K562 (cell line): ENCODE measurements around the gene HTR3E. TPM values are rescaled to one million over a fixed set of nuclear protein-coding genes. Genes with fewer than 3 reads are reported as not detected.
A peak's percentile ranks its signal among the peaks of the same experiment; 100 is the strongest.

Experiments
- CGGBP1 ChIP-seq: fragments of 250-450 bp; sonication (Bioruptor Pico); IDR thresholded peaks from 2 replicates; pipeline ENCODE4 v1.9.0; 2021; ENCODE audit warnings: mild to moderate bottlenecking
- E2F4 ChIP-seq: sonication (generic); formaldehyde crosslinking; IDR thresholded peaks from 2 replicates; pipeline ENCODE4 v1.8.0; 2022; ENCODE audit warnings: mild to moderate bottlenecking, low read depth, missing genetic modification reagents
- HDGF ChIP-seq: fragments of 450-650 bp; IDR thresholded peaks from 2 replicates; pipeline ENCODE4 v1.6.1; 2016
- LARP7 ChIP-seq: fragments of 450-650 bp; IDR thresholded peaks from 2 replicates; pipeline ENCODE4 v1.6.1; 2016
- MNT ChIP-seq, 2 experiments: fragments of 450-650 bp; conservative IDR thresholded peaks; 2 replicates each; pipeline ENCODE4 v1.6.1; 2017; ENCODE audit warnings: mild to moderate bottlenecking in 2 of 2, moderate library complexity in 2 of 2
- NRF1 ChIP-seq, 2 experiments: fragments of 450-650 bp; IDR thresholded peaks in 1 of 2; conservative IDR thresholded peaks in 1 of 2; 2 replicates each; pipeline ENCODE4 v1.6.1; 2014; ENCODE audit warnings: mild to moderate bottlenecking in 2 of 2
- NUFIP1 ChIP-seq: fragments of 450-650 bp; IDR thresholded peaks from 2 replicates; pipeline ENCODE4 v1.6.1; 2018; ENCODE audit not compliant: partially characterized antibody
- PHF21A ChIP-seq: fragments of 450-650 bp; IDR thresholded peaks from 2 replicates; pipeline ENCODE4 v1.6.1; 2017; ENCODE audit warnings: low read depth, borderline replicate concordance
- POLR2B ChIP-seq: fragments of 450-650 bp; IDR thresholded peaks from 2 replicates; pipeline ENCODE4 v1.6.1; 2018; ENCODE audit warnings: low read depth; ENCODE audit not compliant: partially characterized antibody
- STAT6 ChIP-seq: sonication (generic); formaldehyde crosslinking; IDR thresholded peaks from 2 replicates; pipeline ENCODE4 v1.8.1; 2023; ENCODE audit warnings: mild to moderate bottlenecking, missing genetic modification reagents
- THRAP3 ChIP-seq: fragments of 450-650 bp; IDR thresholded peaks from 2 replicates; pipeline ENCODE4 v1.6.1; 2016; ENCODE audit warnings: mild to moderate bottlenecking, inconsistent platforms, borderline replicate concordance
- TSHZ1 ChIP-seq: fragments of 250-450 bp; sonication (Bioruptor Pico); IDR thresholded peaks from 2 replicates; pipeline ENCODE4 v1.4.0; 2020; ENCODE audit warnings: mild to moderate bottlenecking, moderate library complexity
- ZBED1 ChIP-seq: IDR thresholded peaks from 2 replicates; pipeline ENCODE4 v1.6.1; 2014
- ZKSCAN3 ChIP-seq: fragments of 250-450 bp; sonication (Bioruptor Pico); IDR thresholded peaks from 2 replicates; pipeline ENCODE4 v1.4.0; 2020
- ZNF384 ChIP-seq: IDR thresholded peaks from 2 replicates; pipeline ENCODE4 v1.6.1; 2012; ENCODE audit warnings: low read depth, low read length, improper control_type of control experiment
- ZNF655 ChIP-seq: fragments of 250-450 bp; sonication (Bioruptor Pico); IDR thresholded peaks from 2 replicates; pipeline ENCODE4 v1.5.0; 2021
- polyA plus RNA-seq, 8 experiments: library from polyadenylated mRNA; depleted of rRNA in 4 of 8; stranded (reverse) in 5 of 8; unstranded in 3 of 8; fragments of >200 nt; fragmentation: Nextera tagmentation in 2 of 8; fragmentation: Illumina TruSeq in 1 of 8; extraction: Ambion mirVana in 2 of 8; extraction: Trizol in 1 of 8; gene quantifications; 2 replicates each; pipeline versions ENCODE4 v1.2.1 to v1.2.3, GENCODE V29; 2011 to 2014; ENCODE audit warnings: inconsistent platforms in 1 of 8, missing spikeins in 1 of 8
- total RNA-seq, 7 experiments: library from RNA; depleted of rRNA in 6 of 7; stranded (reverse); fragments of >200 nt in 6 of 7; fragmentation: Illumina TruSeq in 2 of 7; extraction: Trizol in 2 of 7; gene quantifications; 2 replicates each; pipeline versions ENCODE4 v1.2.1 to v1.2.3, GENCODE V29; 2011 to 2021; ENCODE audit warnings: low replicate concordance in 1 of 7

Gene HTR3E
- total and polyA plus RNA-seq, 9 of the 15 experiments (the other 6 are each of a cell fraction or from before 2014, with no cell fraction given), result not detected

- no peak for TF ChIP-seq TSHZ1
- TF ChIP-seq STAT6 (CRISPR knock-in tag), result no peak
- TF ChIP-seq NRF1 (conservative IDR thresholded peaks at IDR 0.05 in 1 of 2, IDR thresholded peaks at IDR 0.05 in 1 of 2), result peak; percentile 93 to 94
- TF ChIP-seq ZKSCAN3, result no peak
- no peak for TF ChIP-seq ZNF655 (CRISPR knock-in tag)
- TF ChIP-seq LARP7, result no peak
- peak; percentile 82 for TF ChIP-seq POLR2B
- TF ChIP-seq ZBED1, result 0 out of 2 replicates have a peak, but pooled peaks have one; percentile 51
- no peak for TF ChIP-seq THRAP3
- TF ChIP-seq CGGBP1 (CRISPR knock-in tag), result no peak
- TF ChIP-seq PHF21A, result no peak
- TF ChIP-seq MNT (conservative IDR thresholded peaks at IDR 0.05), result peak; percentile 76 to 93
- TF ChIP-seq HDGF, result no peak
- TF ChIP-seq E2F4 (CRISPR knock-in tag), result no peak; the same call in 1 of the 2 replicates
- TF ChIP-seq ZNF384, result no peak
- TF ChIP-seq NUFIP1, result no peak
These were observed 38.5 kb downstream of the HTR3E start, which contains the start of gene EIF2B5 (continued) for GRCh38 chr3:184135149-184135910.
